Natural killer cell (primary cell): Measurements from ENCODE around the gene ZNF579. TPM values are rescaled to one million over a fixed set of nuclear protein-coding genes. Genes with fewer than 3 reads are reported as not detected.
A peak's percentile ranks its signal among the peaks of the same experiment; 100 is the strongest.
"Not testable (repeated sequence)": the region's sequence is repeated elsewhere in the genome, so short reads cannot be mapped to it uniquely, and the experiment has no call there.

ENCODE experiments used
- ATAC-seq, 3 donors: fragments of 150-1000 bp in 2 of 3; fragments of 200-7000 bp in 1 of 3; cut with Tn5 transposase; 1 replicate in 1 of 3; 2 replicates in 2 of 3; pipeline ENCODE4 v1.10.0; 2021; ENCODE audit warnings: mild to moderate bottlenecking in 2 of 3, moderate library complexity in 2 of 3
- DNase-seq, 2 donors: peaks; one replicate each; pipeline versions ENCODE4 v3.0.0 to v3.0.0-alpha.2; 2013 to 2021; ENCODE audit warnings: mixed read lengths in 1 of 2
- H3K27ac ChIP-seq: one replicate; pipeline ENCODE4 v1.5.1; 2013; ENCODE audit warnings: mild to moderate bottlenecking, low read length
- H3K27me3 ChIP-seq: one replicate; pipeline ENCODE4 v1.6.1; 2013; ENCODE audit warnings: low read length; ENCODE audit not compliant: control insufficient read depth, insufficient read depth
- H3K36me3 ChIP-seq: one replicate; pipeline ENCODE4 v1.6.1; 2013; ENCODE audit warnings: low read length; ENCODE audit not compliant: control insufficient read depth, insufficient read depth
- H3K4me1 ChIP-seq: one replicate; pipeline ENCODE4 v1.6.1; 2013; ENCODE audit warnings: low read length; ENCODE audit not compliant: control insufficient read depth, insufficient read depth
- H3K4me3 ChIP-seq: one replicate; pipeline ENCODE4 v1.5.1; 2013; ENCODE audit warnings: low read length
- H3K9me3 ChIP-seq: one replicate; pipeline ENCODE4 v1.6.1; 2013; ENCODE audit warnings: low read length; ENCODE audit not compliant: control insufficient read depth, insufficient read depth
- H3K27ac Mint-ChIP-seq, 2 donors: one replicate each; pipeline ENCODE4 v1.8.0; 2022; ENCODE audit warnings: mild to moderate bottlenecking in 2 of 2, mixed read lengths in 2 of 2, moderate library complexity in 1 of 2
- H3K27me3 Mint-ChIP-seq, 2 donors: one replicate each; pipeline ENCODE4 v1.8.0; 2022; ENCODE audit warnings: low read depth in 2 of 2, mixed read lengths in 2 of 2
- H3K36me3 Mint-ChIP-seq: one replicate; pipeline ENCODE4 v1.8.0; 2022; ENCODE audit warnings: mixed read lengths
- H3K4me1 Mint-ChIP-seq, 2 donors: one replicate each; pipeline ENCODE4 v1.8.0; 2022; ENCODE audit warnings: mixed read lengths in 2 of 2
- H3K4me3 Mint-ChIP-seq: one replicate; pipeline ENCODE4 v1.8.0; 2022; ENCODE audit warnings: mild to moderate bottlenecking, moderate library complexity, mixed read lengths
- H3K9me3 Mint-ChIP-seq, 2 donors: one replicate each; pipeline ENCODE4 v1.8.0; 2022; ENCODE audit warnings: mixed read lengths in 2 of 2
- WGBS: methylation state at CpG from one replicate; pipeline ENCODE4 v1.1.7; 2013; ENCODE audit warnings: missing lambda C conversion rate; ENCODE audit not compliant: insufficient coverage; 5-methylcytosine and 5-hydroxymethylcytosine counted together
- intact Hi-C: fragments of 100-400 bp; cut with micrococcal nuclease; formaldehyde crosslinking; loops from one replicate; pipeline ENCODE4 v1.14.2; 2022
- total RNA-seq, 4 donors: library from RNA; stranded (reverse); fragments of 120-200 nt in 1 of 4; gene quantifications; one replicate each; pipeline versions ENCODE4 v1.2.3 to v1.2.4, GENCODE V29; 2013 to 2022
- TF ChIP-seq, protein P1 (sequence below): fragments of 200-600 bp; IDR thresholded peaks from one replicate; pipeline ENCODE4 v1.8.0; 2022; ENCODE audit warnings: antibody characterized with exemption

Gene ZNF579
- total RNA-seq, 3 donors from 2014 or later (not counting 1 experiment from before 2014, with no cell fraction given), result 8.3 to 11.2 (median 9.5) TPM

DNA sequence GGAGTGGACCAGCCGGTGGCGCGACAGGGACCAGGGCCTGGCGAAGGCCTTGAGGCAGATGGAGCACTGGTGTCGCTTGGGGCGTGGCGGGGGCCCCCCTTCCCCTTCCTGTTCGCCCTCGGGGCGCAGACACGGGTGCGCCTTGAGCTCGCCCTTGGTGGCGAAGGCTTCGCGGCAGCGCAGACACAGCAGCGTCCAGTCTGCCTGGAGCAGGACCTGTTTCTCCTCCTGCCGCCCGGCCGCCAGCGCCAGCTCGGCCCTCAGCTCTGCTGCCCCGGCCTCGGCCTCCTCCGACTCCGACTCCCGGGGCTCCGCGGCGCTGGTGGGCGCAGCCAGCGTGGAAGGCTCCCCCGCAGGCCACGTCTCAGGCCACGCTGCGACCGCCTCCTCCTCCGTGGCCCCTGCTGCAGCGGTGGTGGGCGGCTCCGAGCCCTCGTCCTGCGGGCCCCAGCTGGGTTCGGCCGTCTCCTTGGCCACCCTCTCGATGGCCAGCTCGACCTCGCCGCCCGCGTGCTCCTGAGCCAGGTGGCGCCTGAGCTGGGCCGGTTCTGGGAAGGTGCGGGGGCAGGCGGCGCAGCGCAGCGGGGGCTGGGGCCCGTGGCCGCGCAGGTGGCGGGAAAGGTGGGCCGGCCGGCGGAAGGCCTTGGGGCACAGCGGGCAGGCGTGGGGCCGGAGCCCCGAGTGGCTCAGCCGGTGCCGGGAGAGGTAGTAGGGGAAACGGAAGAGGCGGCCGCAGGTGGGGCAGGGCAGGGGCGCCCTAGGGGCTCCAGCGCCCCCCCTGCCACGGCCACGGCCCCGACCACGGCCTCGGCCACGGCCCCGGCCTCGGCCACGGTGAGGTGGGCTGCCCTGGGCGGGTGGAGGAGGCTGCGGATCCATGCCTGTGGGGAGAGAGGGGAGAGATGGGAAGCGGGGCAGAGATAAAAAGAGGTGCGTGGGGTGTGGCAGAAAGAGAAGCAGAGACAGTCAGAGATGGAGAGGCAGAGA is 1.6 kb downstream of the ZNF579 start:
- H3K4me3 ChIP-seq, result no peak overlapping the region
- 94% methylated on average over 90 of the region's 90 CpGs for WGBS
- Mint-ChIP-seq H3K27ac (peak overlapping the region; percentile 43 to 82), H3K4me3 (peak overlapping the region; percentile 83), H3K27me3 (no peaks in the 10 kb centered on the region), H3K4me1 (peaks cover 19 to 21% of the 10 kb centered on the region in 2 donors), H3K9me3 (no peaks in the 10 kb centered on the region), H3K36me3 (no peaks in the 10 kb centered on the region)
- H3K4me1 ChIP-seq, result peaks cover 20% of the 10 kb centered on the region
- no peaks in the 10 kb centered on the region for H3K36me3 ChIP-seq
- H3K27me3 ChIP-seq, result no peaks in the 10 kb centered on the region
- H3K9me3 ChIP-seq, result no peaks in the 10 kb centered on the region
- no peak for ATAC-seq
- TF ChIP-seq, protein P1, sequence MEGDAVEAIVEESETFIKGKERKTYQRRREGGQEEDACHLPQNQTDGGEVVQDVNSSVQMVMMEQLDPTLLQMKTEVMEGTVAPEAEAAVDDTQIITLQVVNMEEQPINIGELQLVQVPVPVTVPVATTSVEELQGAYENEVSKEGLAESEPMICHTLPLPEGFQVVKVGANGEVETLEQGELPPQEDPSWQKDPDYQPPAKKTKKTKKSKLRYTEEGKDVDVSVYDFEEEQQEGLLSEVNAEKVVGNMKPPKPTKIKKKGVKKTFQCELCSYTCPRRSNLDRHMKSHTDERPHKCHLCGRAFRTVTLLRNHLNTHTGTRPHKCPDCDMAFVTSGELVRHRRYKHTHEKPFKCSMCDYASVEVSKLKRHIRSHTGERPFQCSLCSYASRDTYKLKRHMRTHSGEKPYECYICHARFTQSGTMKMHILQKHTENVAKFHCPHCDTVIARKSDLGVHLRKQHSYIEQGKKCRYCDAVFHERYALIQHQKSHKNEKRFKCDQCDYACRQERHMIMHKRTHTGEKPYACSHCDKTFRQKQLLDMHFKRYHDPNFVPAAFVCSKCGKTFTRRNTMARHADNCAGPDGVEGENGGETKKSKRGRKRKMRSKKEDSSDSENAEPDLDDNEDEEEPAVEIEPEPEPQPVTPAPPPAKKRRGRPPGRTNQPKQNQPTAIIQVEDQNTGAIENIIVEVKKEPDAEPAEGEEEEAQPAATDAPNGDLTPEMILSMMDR, result no peak
- no peak overlapping the region for H3K27ac ChIP-seq
- no peak for DNase-seq
- intact Hi-C loops, result no loop called here

DNA sequence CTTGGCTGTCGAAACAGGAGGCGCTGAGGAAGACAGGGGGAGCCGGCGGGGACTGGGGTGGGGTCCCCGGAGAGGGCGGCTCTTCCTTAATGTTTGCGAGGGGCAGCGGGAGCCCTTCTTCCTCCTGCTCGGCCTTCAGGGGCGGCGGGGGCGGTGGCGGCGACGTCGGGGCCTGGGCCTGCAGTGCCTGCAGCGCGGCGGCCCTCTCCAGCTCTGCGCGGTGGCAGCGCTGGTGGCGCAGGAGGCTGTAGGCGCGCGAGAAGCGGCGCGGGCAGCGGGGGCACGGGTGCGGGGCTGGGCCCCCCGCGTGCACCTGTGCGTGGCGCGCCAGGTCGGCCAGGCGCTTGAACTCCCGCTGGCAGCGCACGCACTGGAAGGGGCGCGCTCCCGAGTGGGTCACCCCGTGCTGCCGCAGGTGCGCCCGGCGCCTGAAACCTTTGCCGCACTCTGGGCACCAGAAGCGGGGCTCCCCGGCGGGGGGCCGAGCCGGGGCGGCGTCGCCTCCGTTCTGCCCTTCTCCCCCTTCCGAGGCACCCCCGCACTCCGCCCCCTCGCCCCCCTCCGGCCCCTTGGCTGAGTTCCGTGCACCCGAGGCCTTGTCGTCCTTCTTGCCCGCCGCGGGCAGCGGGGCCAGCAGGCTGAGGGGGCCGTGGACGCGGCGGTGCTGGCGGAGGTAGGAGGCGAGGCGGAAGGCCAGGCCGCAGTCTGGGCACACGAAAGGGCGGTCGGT is 2.5 kb downstream of the ZNF579 start:
- TF ChIP-seq, protein P1, result no peak
- 97% methylated on average over 83 of the region's 83 CpGs for WGBS
- Histone ChIP-seq H3K9me3 (no peaks in the 10 kb centered on the region), H3K27ac (no peak overlapping the region), H3K4me1 (peaks cover 20% of the 10 kb centered on the region), H3K27me3 (no peaks in the 10 kb centered on the region), H3K36me3 (no peaks in the 10 kb centered on the region), H3K4me3 (no peak overlapping the region)
- DNase-seq (no peak), ATAC-seq (no peak)
- Mint-ChIP-seq H3K36me3 (no peaks in the 10 kb centered on the region), H3K27ac (no peak overlapping the region), H3K4me1 (peaks cover 19 to 21% of the 10 kb centered on the region in 2 donors), H3K27me3 (no peaks in the 10 kb centered on the region), H3K4me3 (no peak overlapping the region), H3K9me3 (no peaks in the 10 kb centered on the region)
- intact Hi-C loops, result no loop called here

DNA sequence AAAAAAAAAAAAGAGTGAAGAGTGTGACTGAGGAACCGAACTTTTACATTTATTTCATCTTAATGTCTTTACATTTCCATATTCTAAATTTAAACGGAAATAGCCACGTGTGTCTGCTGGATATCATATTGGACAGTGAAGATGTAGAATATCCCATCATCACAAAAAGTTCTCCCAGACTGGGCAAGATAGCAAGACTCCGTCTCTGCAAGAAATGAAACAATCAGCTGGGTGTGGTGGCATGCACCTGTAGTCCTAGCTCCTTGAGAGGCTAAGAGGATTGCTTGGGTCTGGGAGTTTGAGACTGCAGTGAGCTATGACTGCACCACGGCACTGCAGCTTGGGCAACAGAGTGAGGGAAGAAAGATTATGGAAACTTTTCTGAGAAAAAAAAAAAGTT is 3.9 kb downstream of the ZNF579 start:
- Histone ChIP-seq H3K4me3 (no peak overlapping the region), H3K27me3 (no peaks in the 10 kb centered on the region), H3K4me1 (peaks cover 20% of the 10 kb centered on the region), H3K9me3 (no peaks in the 10 kb centered on the region), H3K36me3 (no peaks in the 10 kb centered on the region), H3K27ac (no peak overlapping the region)
- no peak for ATAC-seq
- whole genome bisulfite sequencing, result 100% methylated on average over 2 of the region's 5 CpGs
- Mint-ChIP-seq H3K36me3 (no peaks in the 10 kb centered on the region), H3K4me3 (peak overlapping the region; percentile 62), H3K9me3 (no peaks in the 10 kb centered on the region), H3K27me3 (no peaks in the 10 kb centered on the region), H3K4me1 (peaks cover 15 to 21% of the 10 kb centered on the region in 2 donors), H3K27ac (no peak overlapping the region)
- no peak for DNase-seq
- intact Hi-C loops, result no loop called here
- TF ChIP-seq, protein P1, result no peak

DNA sequence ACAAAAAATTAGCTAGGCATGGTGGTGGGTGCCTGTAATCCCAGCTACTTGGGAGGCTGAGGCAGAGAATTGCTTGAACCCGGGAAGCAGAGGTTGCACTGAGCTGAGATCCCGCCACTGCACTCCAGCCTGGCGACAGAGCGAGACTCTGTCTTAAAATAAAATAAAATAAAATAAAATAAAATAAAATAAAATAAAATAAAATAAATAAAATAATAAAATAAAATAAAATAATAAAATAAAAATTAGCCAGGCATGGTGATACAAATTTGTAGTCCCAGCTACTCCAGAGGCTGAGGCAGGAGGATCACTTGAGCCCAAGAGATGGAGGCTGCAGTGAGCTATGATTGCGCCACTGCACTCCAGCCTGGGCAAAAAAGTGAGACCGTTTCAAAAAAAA is 6.7 kb downstream of the ZNF579 start:
- 79% methylated on average over 2 of the region's 6 CpGs for WGBS
- H3K27me3 ChIP-seq, H3K36me3 ChIP-seq, intact Hi-C loops, H3K27ac Mint-ChIP-seq, H3K4me1 Mint-ChIP-seq, H3K27me3 Mint-ChIP-seq, H3K9me3 ChIP-seq, H3K27ac ChIP-seq, DNase-seq, H3K4me3 ChIP-seq, H3K4me3 Mint-ChIP-seq, H3K4me1 ChIP-seq, H3K9me3 Mint-ChIP-seq, H3K36me3 Mint-ChIP-seq, ATAC-seq: not testable (repeated sequence)

DNA sequence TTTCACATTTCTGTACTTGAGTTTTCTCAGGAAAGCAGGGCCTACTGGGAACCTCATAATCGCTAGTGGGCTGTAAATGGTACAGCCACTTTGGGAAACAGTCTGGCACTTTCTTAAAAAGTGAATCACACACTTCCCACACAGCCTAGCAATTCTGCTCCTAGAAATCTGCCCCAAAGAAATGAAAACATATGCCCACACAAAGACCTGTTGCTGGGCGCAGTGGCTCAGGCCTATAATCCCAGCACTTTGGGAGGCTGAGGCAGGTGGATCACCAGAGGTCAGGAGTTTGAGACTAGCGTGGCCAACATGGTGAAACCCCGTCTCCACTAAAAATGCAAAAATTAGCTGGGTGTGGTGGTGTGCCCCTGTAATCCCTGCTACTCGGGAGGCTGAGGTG is 11.2 kb downstream of the ZNF579 start:
- H3K27ac ChIP-seq, H3K36me3 Mint-ChIP-seq, intact Hi-C loops, H3K27me3 Mint-ChIP-seq, H3K4me3 Mint-ChIP-seq, DNase-seq, H3K9me3 Mint-ChIP-seq, H3K27me3 ChIP-seq, H3K27ac Mint-ChIP-seq, H3K9me3 ChIP-seq, H3K4me3 ChIP-seq, H3K4me1 Mint-ChIP-seq, ATAC-seq, H3K36me3 ChIP-seq, H3K4me1 ChIP-seq: not testable (repeated sequence)
- WGBS, result 87% methylated on average over 5 of the region's 5 CpGs
